ENCODE data around the gene KRTAP10-12.

- TF ChIP-seq CTCF (IDR thresholded peaks at IDR 0.05) (no peak), POLR2A (IDR thresholded peaks at IDR 0.05) (no peak)
Measured at GRCh38 chr21:44741921-44742320, 44.9 kb downstream of the KRTAP10-12 start.

Data from prostate gland (tissue), 2 donors.